Endothelial cell (in vitro differentiated cells): ENCODE results near the gene PATJ. TPM values are rescaled to one million over a fixed set of nuclear protein-coding genes. Genes with fewer than 3 reads are reported as not detected.

Source experiments
- DNase-seq: peaks from one replicate; pipeline ENCODE4 v3.0.0; 2021; ENCODE audit warnings: low spot score
- H3K27ac Mint-ChIP-seq: one replicate; pipeline ENCODE4 v1.8.0; 2021; ENCODE audit warnings: mixed read lengths, inconsistent platforms; ENCODE audit not compliant: unreplicated experiment
- H3K27me3 Mint-ChIP-seq: one replicate; pipeline ENCODE4 v1.8.0; 2021; ENCODE audit warnings: mild to moderate bottlenecking, moderate library complexity, mixed read lengths, inconsistent platforms; ENCODE audit not compliant: unreplicated experiment
- H3K36me3 Mint-ChIP-seq: one replicate; pipeline ENCODE4 v1.8.0; 2021; ENCODE audit warnings: mild to moderate bottlenecking, low read depth, mixed read lengths, inconsistent platforms; ENCODE audit not compliant: unreplicated experiment
- H3K4me1 Mint-ChIP-seq: one replicate; pipeline ENCODE4 v1.8.0; 2021; ENCODE audit warnings: mild to moderate bottlenecking, mixed read lengths, inconsistent platforms; ENCODE audit not compliant: unreplicated experiment
- H3K4me3 Mint-ChIP-seq: one replicate; pipeline ENCODE4 v1.8.0; 2021; ENCODE audit warnings: mild to moderate bottlenecking, mixed read lengths, inconsistent platforms; ENCODE audit not compliant: unreplicated experiment
- H3K9me3 Mint-ChIP-seq: one replicate; pipeline ENCODE4 v1.8.0; 2021; ENCODE audit warnings: mixed read lengths, inconsistent platforms; ENCODE audit not compliant: unreplicated experiment
- total RNA-seq: library from RNA; stranded (reverse); fragmentation: NEBNext Ultra II Directional; extraction: Animal tissue kit (Norgen Biotek cat#: 25700); gene quantifications from one replicate; pipeline ENCODE4 v1.2.1, GENCODE V29; 2021; ENCODE audit not compliant: unreplicated experiment
- TF ChIP-seq, protein P1 (sequence below): fragments of 200-600 bp; sonication (generic); IDR thresholded peaks from one replicate; pipeline ENCODE4 v1.5.0; 2021; ENCODE audit warnings: antibody characterized with exemption; ENCODE audit not compliant: unreplicated experiment

Gene PATJ
- total RNA-seq, 1 donor from 2014 or later = 13.9 TPM

DNA sequence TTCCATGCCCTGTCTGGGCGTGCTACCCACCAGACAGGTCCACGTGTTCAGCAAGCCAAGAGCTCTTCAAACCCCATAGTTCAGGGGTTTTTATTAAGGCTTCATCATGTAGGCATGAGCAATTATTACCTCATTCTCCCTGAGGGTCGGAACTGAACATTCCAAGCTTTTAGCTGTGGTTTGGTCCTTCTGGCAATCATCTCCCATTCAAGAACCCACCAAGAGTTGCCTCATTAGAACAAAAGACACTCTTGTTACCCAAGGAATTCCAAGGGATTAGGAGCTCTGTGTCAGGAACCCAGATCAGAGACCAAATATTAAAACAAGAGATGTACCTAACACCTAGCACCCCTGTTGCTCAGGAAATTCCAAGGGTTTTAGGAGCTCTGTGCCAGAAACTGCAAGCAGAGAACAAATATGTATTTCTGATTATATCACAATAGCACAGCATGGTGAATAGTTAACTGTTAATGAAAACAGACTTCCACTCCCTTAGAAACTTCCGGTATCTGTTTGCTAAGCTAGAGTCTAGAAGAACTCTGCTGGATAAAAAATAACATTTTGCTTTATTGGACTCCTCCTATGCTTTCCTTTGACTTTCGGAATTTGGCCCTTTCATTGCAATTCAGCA is 251.2 kb downstream of the PATJ start:
- TF ChIP-seq, protein P1, sequence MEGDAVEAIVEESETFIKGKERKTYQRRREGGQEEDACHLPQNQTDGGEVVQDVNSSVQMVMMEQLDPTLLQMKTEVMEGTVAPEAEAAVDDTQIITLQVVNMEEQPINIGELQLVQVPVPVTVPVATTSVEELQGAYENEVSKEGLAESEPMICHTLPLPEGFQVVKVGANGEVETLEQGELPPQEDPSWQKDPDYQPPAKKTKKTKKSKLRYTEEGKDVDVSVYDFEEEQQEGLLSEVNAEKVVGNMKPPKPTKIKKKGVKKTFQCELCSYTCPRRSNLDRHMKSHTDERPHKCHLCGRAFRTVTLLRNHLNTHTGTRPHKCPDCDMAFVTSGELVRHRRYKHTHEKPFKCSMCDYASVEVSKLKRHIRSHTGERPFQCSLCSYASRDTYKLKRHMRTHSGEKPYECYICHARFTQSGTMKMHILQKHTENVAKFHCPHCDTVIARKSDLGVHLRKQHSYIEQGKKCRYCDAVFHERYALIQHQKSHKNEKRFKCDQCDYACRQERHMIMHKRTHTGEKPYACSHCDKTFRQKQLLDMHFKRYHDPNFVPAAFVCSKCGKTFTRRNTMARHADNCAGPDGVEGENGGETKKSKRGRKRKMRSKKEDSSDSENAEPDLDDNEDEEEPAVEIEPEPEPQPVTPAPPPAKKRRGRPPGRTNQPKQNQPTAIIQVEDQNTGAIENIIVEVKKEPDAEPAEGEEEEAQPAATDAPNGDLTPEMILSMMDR = no peak
- Mint-ChIP-seq H3K4me1 (no peaks in the 10 kb centered on the region), H3K27ac (no peak overlapping the region), H3K4me3 (no peak overlapping the region), H3K9me3 (no peaks in the 10 kb centered on the region), H3K27me3 (no peaks in the 10 kb centered on the region), H3K36me3 (no peaks in the 10 kb centered on the region)
- DNase-seq = no peak

DNA sequence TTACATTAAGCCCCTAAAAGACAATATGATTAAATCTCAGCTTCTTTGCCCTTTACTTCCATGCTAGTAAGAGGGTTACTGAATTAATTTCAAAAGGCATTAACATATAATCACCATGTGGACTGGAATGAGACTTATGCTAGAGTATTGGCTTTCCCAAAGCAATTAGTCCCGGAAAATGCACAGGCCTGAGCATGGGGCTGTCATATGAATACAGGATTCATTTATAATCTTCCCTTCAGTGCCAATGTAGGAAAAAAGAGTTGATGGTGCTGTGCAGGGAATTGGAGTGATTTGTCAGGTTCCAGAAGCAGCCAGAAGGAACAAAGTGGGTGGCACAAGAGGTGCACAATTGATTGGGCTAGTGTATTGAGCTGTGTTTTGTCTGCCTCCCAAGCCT is 253.4 kb downstream of the PATJ start:
- H3K27ac Mint-ChIP-seq = no peak overlapping the region
- TF ChIP-seq, protein P1 = no peak
- no peak for DNase-seq
- no peaks in the 10 kb centered on the region for H3K36me3 Mint-ChIP-seq
- no peaks in the 10 kb centered on the region for H3K27me3 Mint-ChIP-seq
- no peak overlapping the region for H3K4me3 Mint-ChIP-seq
- H3K9me3 Mint-ChIP-seq = no peaks in the 10 kb centered on the region
- peaks cover 7% of the 10 kb centered on the region for H3K4me1 Mint-ChIP-seq

DNA sequence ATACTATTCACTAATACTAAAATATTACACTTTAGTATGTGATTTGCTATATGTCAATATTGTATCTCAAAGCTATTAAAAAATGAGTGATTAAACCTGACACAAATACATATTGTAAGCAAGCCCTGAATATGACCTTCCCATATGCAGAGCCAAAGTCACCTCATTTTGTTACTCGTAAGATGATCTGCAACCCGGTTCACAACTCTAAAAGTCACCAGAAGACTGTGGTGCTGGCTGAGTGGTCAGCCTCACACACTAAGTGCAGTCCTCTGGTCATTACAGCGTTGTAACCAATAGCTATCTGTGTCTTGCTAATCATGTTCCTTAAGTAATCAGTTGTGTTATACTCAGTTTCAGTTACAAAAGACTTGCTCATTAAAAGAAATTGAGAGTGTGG is 254.8 kb downstream of the PATJ start:
- TF ChIP-seq, protein P1 = no peak
- Mint-ChIP-seq H3K4me1 (peaks cover 7% of the 10 kb centered on the region), H3K27me3 (no peaks in the 10 kb centered on the region), H3K4me3 (no peak overlapping the region), H3K9me3 (no peaks in the 10 kb centered on the region), H3K27ac (no peak overlapping the region), H3K36me3 (no peaks in the 10 kb centered on the region)
- DNase-seq = no peak

DNA sequence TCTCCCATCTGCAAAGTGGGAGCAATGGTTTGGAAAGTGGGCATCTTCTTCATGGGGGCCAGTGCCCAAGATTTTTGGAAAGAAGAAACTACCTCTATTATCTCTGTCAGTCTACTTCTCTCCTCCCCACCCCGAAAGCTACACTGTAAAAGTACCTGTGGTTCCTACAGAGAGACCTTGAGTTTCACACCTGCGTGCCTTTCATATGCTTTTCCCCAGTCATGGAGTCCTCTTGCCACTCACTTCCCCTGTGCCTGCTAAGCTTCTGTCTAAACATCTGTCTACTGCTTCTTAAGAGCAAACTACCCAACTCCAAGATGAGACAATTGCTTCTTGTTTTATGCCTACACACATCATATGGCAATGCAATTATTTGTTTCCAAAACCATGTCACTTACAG is 261.5 kb downstream of the PATJ start:
- no peaks in the 10 kb centered on the region for H3K9me3 Mint-ChIP-seq
- H3K27ac Mint-ChIP-seq = no peak overlapping the region
- H3K27me3 Mint-ChIP-seq = no peaks in the 10 kb centered on the region
- H3K36me3 Mint-ChIP-seq = no peaks in the 10 kb centered on the region
- no peak for DNase-seq
- peaks cover 4% of the 10 kb centered on the region for H3K4me1 Mint-ChIP-seq
- H3K4me3 Mint-ChIP-seq = no peak overlapping the region
- TF ChIP-seq, protein P1 = no peak

DNA sequence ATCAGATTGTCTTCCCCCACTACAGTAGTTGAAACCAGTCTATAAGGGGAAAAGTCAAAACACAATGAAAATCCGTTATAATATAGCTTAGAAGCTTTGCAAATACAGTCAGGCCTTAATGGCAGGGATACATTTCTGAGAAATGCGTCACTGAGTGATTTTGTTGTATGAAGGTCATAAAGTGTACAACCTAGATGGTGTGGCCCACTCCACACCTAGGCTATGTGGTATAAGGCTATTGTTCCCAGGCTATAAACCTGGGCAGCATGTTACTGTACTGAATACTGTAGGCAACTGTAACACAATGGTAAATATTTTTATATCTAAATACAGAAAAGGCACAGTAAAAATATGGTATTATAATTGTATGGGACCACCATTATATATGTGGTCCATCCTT is 264.4 kb downstream of the PATJ start:
- H3K4me1 Mint-ChIP-seq = peaks cover 4% of the 10 kb centered on the region
- H3K9me3 Mint-ChIP-seq = no peaks in the 10 kb centered on the region
- no peak overlapping the region for H3K27ac Mint-ChIP-seq
- H3K36me3 Mint-ChIP-seq = no peaks in the 10 kb centered on the region
- H3K27me3 Mint-ChIP-seq = no peaks in the 10 kb centered on the region
- no peak for DNase-seq
- TF ChIP-seq, protein P1 = no peak
- H3K4me3 Mint-ChIP-seq = no peak overlapping the region
